Measurements from ENCODE around the gene PRUNE1. TPM values are rescaled to one million over a fixed set of nuclear protein-coding genes. Genes with fewer than 3 reads are reported as not detected.

Gene PRUNE1
- polyA plus RNA-seq, 1 donor from 2014 or later, result 32.2 TPM

- Histone ChIP-seq H3K4me3 (ENCODE audit: low read length) (no peak overlapping the region), H3K36me3 (ENCODE audit: insufficient read depth, low read length) (peaks cover 25% of the 10 kb centered on the region), H3F3A (ENCODE audit: insufficient read depth, low read length, poor library complexity, severe bottlenecking) (no peaks in the 10 kb centered on the region), H3K27me3 (ENCODE audit: insufficient read depth, low read depth, low read length) (no peaks in the 10 kb centered on the region), H3K9me2 (ENCODE audit: insufficient read depth, low read length) (no peaks in the 10 kb centered on the region), H3K4me2 (ENCODE audit: low read length) (no peak overlapping the region), H3K79me2 (replicated peaks; ENCODE audit: insufficient read depth, low read length) (no peaks in the 10 kb centered on the region), H3K9ac (ENCODE audit: low read length) (no peak overlapping the region), H2AFZ (ENCODE audit: low read depth, low read length) (no peak overlapping the region), H4K20me1 (ENCODE audit: insufficient read depth) (no peaks in the 10 kb centered on the region), H3K9me3 (ENCODE audit: low read length) (no peaks in the 10 kb centered on the region), H3K27ac (ENCODE audit: low read length) (no peak overlapping the region)
- no peak for TF ChIP-seq RAD21 (conservative IDR thresholded peaks at IDR 0.05)
- no peak for TF ChIP-seq SMC3 (conservative IDR thresholded peaks at IDR 0.05; ENCODE audit: poor library complexity)
- TF ChIP-seq REST (IDR thresholded peaks at IDR 0.05; ENCODE audit: borderline replicate concordance), result no peak
- no peak for TF ChIP-seq TAF1 (IDR thresholded peaks at IDR 0.05; ENCODE audit: low read depth)
- no peak for TF ChIP-seq EP300 (conservative IDR thresholded peaks at IDR 0.05; ENCODE audit: poor library complexity, severe bottlenecking)
- no peak for TF ChIP-seq EZH2 (IDR thresholded peaks at IDR 0.05; ENCODE audit: borderline replicate concordance, insufficient read depth, low read length, poor library complexity, severe bottlenecking)
Measured at GRCh38 chr1:150961756-150962155, 46.5 kb upstream of the PRUNE1 start.

GRCh38 chr1:150963321-150964163 lies 44.7 kb upstream of the PRUNE1 start:
- H3K36me3 ChIP-seq (ENCODE audit: insufficient read depth, low read length), result peaks cover 25% of the 10 kb centered on the region
- H3K9ac ChIP-seq (ENCODE audit: low read length), result no peak overlapping the region
- TF ChIP-seq MXI1 (conservative IDR thresholded peaks at IDR 0.05; ENCODE audit: poor library complexity, severe bottlenecking) (no peak), RAD21 (conservative IDR thresholded peaks at IDR 0.05) (no peak), TAF1 (IDR thresholded peaks at IDR 0.05; ENCODE audit: low read depth) (no peak), SMC3 (conservative IDR thresholded peaks at IDR 0.05; ENCODE audit: poor library complexity) (no peak), EZH2 (IDR thresholded peaks at IDR 0.05; ENCODE audit: borderline replicate concordance, insufficient read depth, low read length, poor library complexity, severe bottlenecking) (no peak), CTCF (IDR thresholded peaks at IDR 0.05; ENCODE audit: poor library complexity, severe bottlenecking) (no peak), POLR2AphosphoS5 (IDR thresholded peaks at IDR 0.05) (no peak), EP300 (conservative IDR thresholded peaks at IDR 0.05; ENCODE audit: poor library complexity, severe bottlenecking) (no peak), REST (IDR thresholded peaks at IDR 0.05; ENCODE audit: borderline replicate concordance) (no peak)
- no peaks in the 10 kb centered on the region for H3K27me3 ChIP-seq (ENCODE audit: insufficient read depth, low read depth, low read length)
- H3K4me2 ChIP-seq (ENCODE audit: low read length), result no peak overlapping the region
- H3K4me3 ChIP-seq (ENCODE audit: low read length), result no peak overlapping the region
- H3K9me3 ChIP-seq (ENCODE audit: low read length), result no peaks in the 10 kb centered on the region
- H3K27ac ChIP-seq (ENCODE audit: low read length), result no peak overlapping the region
- H4K20me1 ChIP-seq (ENCODE audit: insufficient read depth), result no peaks in the 10 kb centered on the region
- H3K79me2 ChIP-seq (replicated peaks; ENCODE audit: insufficient read depth, low read length), result no peaks in the 10 kb centered on the region
- H3K9me2 ChIP-seq (ENCODE audit: insufficient read depth, low read length), result no peaks in the 10 kb centered on the region
- H2AFZ ChIP-seq (ENCODE audit: low read depth, low read length), result no peak overlapping the region
- H3F3A ChIP-seq (ENCODE audit: insufficient read depth, low read length, poor library complexity, severe bottlenecking), result no peaks in the 10 kb centered on the region

Measured in neural cell (in vitro differentiated cells).